IPS-NIHi11 (cell line): ENCODE data around the gene TMEM200B.
"Not testable (repeated sequence)": the region's sequence is repeated elsewhere in the genome, so short reads cannot be mapped to it uniquely, and the experiment has no call there.

Experiments
- DNase-seq: peaks from one replicate; pipeline ENCODE4 v3.0.0; 2012; ENCODE audit warnings: mixed read lengths, low spot score

TMEM200B gene

DNA sequence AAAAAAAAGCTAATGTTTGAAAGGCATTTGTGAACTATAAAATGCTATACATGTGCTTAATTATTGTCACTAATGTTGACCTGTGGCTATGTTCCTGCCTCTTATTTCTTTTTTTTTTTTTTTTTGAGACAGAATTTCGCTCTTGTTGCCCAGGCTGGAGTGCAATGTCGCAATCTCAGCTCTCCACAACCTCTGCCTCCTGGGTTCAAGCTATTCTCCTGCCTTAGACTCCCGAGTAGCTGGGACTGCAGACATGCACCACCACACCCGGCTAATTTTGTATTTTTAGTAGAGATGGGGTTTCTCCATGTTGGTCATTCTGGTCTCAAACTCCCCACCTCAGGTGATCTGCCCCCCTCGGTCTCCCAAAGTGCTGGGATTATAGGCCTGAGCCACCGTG, 15.7 kb downstream of the TMEM200B start:
- not testable (repeated sequence) for DNase-seq

GRCh38 chr1:29105822-29106221, 17.9 kb downstream of the TMEM200B start:
- DNase-seq, result no peak

DNA sequence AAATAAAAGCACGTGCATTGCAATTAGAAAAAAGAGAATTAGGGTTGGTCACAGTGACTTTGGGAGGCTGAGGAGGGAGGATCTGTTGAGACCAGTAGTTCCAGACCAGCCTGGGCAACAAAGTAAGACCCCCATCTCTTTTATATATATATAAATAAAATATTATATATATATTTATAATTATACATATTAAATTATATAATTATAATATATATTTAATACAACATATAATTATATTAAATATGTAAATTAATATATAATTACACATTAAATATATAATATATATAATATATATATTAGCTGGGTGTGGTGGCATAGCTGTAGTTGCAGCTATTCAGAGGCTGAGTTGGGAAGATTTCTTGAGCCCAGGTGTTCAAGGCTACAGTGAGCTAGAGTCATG, 23.2 kb downstream of the TMEM200B start:
- DNase-seq, result no peak

GRCh38 chr1:29099286-29099685, 24.4 kb downstream of the TMEM200B start:
- no peak for DNase-seq

GRCh38 chr1:29096231-29096886, 27.3 kb downstream of the TMEM200B start:
- peak; percentile 42 for DNase-seq

DNA sequence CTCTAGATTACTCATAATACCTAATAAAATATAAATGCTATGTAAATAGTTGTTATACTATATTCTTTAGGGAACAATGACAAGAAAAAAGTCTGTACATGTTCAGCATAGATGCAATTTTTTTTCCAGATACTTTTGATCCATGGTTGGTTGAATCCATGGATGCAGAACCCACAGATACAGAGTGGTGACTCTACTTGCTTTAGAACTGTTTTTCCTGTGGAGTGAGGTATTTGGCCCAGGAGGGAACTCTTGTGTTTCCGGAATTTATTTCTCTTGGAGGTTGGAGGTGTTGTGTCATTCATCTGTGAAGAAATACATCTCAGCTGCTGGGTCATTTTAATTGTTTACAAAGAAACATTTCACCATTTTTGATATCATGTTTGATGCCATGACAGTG, 28.7 kb downstream of the TMEM200B start:
- DNase-seq, result no peak

DNA sequence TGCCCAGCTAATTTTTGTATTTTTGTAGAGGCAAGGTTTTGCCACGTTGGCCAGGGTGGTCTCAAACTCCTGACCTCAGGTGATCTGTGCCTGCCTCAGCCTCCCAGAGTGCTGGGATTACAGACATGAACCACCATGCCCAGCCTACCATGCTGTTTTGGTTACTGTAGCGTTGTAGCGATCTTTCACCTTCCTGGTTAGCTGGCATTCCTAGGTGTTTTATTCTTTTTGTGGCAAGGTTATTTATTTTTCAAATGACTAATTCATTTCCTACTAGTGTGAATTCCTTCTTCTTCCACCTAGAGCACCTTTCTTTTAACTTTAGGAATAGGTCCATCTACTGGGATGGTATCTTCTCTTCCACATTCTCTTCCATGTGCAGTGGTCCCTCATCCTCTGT, 29.3 kb downstream of the TMEM200B start:
- no peak for DNase-seq

GRCh38 chr1:29092704-29093103, 31.0 kb downstream of the TMEM200B start:
- not testable (repeated sequence) for DNase-seq

- no peak for DNase-seq
These were observed 32.6 kb downstream of the TMEM200B start for GRCh38 chr1:29090937-29091618.

- DNase-seq, result no peak
These were observed 39.5 kb downstream of the TMEM200B start for GRCh38 chr1:29084196-29084521.

GRCh38 chr1:29083317-29084195, 40.1 kb downstream of the TMEM200B start:
- DNase-seq, result no peak

- DNase-seq, result no peak
These were observed 41.2 kb downstream of the TMEM200B start for GRCh38 chr1:29082519-29082918.

GRCh38 chr1:29081201-29081600, 42.5 kb downstream of the TMEM200B start:
- DNase-seq, result no peak

DNA sequence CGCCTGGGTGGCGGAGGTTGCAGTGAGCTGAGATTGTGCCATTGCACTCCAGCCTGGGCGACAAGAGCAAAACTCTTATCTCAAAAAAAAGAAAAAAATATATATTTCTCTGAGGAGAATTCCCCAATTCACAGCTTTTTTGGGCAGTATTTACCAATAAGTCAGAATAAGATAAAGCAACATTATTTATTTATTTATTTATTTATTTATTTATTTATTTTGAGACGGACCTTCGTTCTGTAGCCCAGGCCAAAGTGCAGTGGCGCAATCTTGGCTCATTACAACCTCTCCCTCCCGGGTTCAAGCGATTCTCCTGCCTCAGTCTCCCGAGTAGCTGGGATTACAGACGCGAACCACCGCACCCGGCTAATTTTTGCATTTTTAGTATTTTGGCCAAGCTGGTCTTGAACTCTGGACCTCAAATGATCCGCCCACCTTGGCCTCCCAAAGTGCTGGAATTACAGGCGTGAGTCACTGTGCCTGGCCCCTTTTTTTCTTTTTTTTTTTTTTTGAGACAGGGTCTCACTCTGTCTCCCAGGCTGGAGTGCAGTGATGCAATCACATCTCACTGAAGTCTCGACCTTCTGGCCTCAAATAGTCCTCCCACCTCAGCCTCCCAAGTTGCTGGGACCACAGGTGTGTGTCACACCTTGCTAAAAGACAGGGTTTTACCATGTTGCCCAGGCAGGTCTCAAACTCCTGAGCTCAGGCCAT, 43.6 kb downstream of the TMEM200B start:
- not testable (repeated sequence) for DNase-seq

DNA sequence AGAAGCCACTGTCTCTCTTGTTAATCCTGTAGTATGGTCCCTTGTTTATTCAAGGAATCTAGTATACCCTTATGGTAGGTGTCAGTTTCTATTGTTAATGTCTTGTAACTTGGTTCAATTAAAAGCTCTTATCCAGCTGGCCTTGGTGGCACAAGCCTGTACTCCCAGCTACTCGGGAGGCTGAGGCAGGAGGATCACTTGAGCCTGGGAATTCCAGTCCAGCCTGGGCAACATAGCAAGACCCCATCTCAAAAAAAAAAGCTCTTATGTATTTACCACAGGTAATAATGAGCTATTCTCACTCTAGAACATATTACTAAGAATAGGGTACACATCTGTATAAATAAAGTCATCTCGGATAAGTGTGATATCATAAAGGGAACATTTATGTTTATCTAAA, 46.5 kb downstream of the TMEM200B start:
- DNase-seq, result no peak
